Activated T-cell treated with anti-CD3 and anti-CD28 coated beads for 1 hour (primary cell): ENCODE measurements around the gene CCDC158.

Source experiments
- DNase-seq: peaks from one replicate; pipeline ENCODE4 v3.0.0-alpha.2; 2020; ENCODE audit warnings: low read depth

The CCDC158 gene

GRCh38 chr4:76280488-76281441 is 140.2 kb downstream of the CCDC158 start:
- DNase-seq: no peak

DNA sequence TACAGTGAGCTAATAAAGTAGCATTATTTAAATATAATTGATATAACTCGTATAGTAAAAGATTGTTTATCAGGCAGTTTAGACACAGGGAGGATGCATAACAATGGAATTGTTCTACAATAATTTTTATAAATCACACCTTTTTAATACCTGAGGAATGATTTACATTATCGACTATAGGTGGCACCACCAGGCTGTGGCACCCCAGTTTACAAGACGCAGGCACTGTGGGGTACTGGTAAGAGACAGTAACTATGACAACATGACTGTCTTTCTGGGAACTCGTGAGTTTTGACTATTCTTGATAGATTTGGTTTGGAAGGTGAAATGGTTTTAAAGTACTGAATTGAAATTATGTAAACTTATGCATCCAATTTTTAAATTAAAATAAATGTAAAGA is 141.5 kb downstream of the CCDC158 start:
- no peak for DNase-seq

DNA sequence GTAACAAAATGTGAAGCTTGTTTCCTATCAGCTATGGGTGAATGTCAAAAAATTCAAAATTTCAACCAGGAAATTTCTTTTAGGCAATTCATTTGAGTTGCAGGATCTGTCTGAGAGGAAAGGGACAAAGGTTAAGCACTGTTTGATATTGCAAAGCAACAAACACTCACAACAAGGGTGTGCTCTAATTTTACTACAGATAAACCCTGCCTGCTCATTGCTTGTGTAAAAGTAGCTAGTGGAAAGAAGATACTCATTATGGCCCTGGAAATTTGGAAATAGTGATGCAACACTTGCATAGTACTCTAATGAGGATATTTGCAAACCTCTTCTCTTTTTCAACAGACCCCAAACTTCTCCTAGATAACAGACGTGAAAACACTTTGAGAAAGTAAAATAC is 142.4 kb downstream of the CCDC158 start:
- DNase-seq: no peak

DNA sequence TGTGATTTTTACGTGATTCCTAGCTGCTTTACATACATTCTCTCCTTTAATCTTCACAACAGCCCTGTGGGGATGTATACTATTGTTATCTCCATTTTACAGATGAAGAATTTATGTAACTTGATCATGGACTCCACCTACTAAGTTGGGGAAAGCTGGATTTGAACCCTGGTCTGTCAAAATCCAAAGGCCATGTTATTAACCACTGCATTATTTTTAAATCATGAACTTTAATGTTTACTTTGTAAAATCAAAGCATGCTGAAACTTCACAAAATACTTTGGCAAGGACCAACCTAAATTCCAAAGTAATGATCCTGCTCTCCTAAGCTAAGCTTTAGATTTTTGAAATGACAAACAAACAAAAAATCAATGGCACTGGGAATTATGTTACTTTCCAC is 143.3 kb downstream of the CCDC158 start:
- DNase-seq: no peak

GRCh38 chr4:76276813-76277212 is 144.1 kb downstream of the CCDC158 start:
- DNase-seq: no peak

- DNase-seq: no peak
Measured at GRCh38 chr4:76275486-76276124, 145.3 kb downstream of the CCDC158 start.

- no peak for DNase-seq
Measured at GRCh38 chr4:76272999-76273398, 147.9 kb downstream of the CCDC158 start.

- no peak for DNase-seq
Measured at GRCh38 chr4:76272582-76272981, 148.4 kb downstream of the CCDC158 start.

GRCh38 chr4:76272073-76272472 is 148.9 kb downstream of the CCDC158 start:
- no peak for DNase-seq

- DNase-seq: no peak
Measured at GRCh38 chr4:76271248-76271647, 149.7 kb downstream of the CCDC158 start.

DNA sequence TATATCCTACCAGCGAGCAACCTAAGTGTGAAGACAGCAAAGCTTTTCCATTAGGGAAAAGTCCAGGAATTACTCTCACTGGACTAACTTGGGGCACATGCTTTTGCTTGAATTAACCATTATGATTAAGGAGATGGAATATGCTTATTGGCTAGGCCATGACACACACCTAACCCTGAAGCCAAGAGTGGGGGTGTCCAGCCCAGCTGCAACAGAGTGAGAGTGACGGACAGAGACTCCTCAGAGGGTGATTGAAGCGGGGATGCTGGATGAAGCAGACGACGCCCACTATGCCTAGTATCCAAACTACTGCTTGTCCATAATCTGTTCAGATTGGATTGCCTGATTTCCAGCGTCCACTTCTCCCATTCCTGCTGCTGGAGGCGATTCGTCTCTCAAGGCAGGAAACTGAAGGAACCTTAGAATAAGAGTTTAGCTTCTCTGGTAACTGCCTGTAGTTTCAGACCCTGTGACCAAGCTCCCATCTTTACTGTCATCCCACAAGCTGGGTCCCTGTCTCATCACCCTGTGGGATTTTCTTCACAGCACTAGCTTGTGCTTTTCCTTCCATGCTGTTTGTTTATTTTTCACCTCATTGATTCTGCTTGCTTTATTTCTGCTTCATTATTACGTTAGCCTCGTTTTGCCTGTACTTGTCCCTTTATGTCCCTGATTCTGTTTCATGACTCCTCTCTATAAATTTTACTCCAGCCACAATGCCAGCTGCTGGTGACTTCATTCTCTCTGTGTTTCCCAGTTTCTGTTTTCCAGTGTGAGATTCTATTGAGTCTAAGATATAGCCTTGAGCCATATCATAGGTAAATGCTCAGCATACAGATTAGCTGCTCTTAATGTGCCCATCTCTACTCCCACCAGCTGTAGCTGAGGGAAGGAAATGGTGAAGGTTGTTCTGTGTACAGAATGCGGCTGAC is 150.4 kb downstream of the CCDC158 start:
- DNase-seq: no peak

DNA sequence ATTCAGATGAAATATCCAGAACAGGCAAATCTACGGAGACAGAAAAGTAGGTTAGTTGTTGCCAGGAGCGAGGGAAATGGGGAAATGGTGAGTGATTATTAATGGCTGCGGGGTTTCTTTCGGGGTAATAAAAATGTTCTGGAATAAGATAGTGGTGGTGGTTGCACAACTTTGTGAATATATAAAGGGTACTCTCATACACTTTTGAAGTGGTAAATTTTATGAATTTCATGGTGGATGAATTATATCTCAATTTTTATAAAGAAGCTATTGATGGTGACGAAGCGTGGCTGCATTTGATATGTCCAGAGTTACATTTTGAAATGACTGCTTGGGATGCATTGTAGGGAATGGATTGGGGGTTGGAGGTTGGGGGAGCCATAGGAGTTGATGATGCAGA is 153.1 kb downstream of the CCDC158 start:
- DNase-seq: no peak

GRCh38 chr4:76266627-76267026 is 154.3 kb downstream of the CCDC158 start:
- DNase-seq: no peak

- DNase-seq: no peak
Measured at GRCh38 chr4:76265631-76266218, 155.2 kb downstream of the CCDC158 start.
